Neural progenitor cell (in vitro differentiated cells): ENCODE results near the gene GIPC2.

Source experiments
- CTCF ChIP-seq: fragments of 200-600 bp; sonication (generic); IDR thresholded peaks from 2 replicates; pipeline ENCODE4 v1.5.1; 2017; ENCODE audit warnings: antibody characterized with exemption, mild to moderate bottlenecking
- EZH2 ChIP-seq: fragments of 200-600 bp; sonication (generic); IDR thresholded peaks from 2 replicates; pipeline ENCODE4 v1.6.1; 2017; ENCODE audit warnings: antibody characterized with exemption, mild to moderate bottlenecking, moderate library complexity
- EZH2phosphoT487 ChIP-seq: fragments of 200-600 bp; sonication (generic); IDR thresholded peaks from 2 replicates; pipeline ENCODE4 v1.6.1; 2017; ENCODE audit warnings: antibody characterized with exemption

GRCh38 chr1:78004719-78005447 lies 40.9 kb upstream of the GIPC2 start, which contains the start of gene DNAJB4:
- no peak for TF ChIP-seq CTCF
- no peak for TF ChIP-seq EZH2
- TF ChIP-seq EZH2phosphoT487, result no peak
